PC-9 (cell line): ENCODE data around the gene SECTM1. TPM values are rescaled to one million over a fixed set of nuclear protein-coding genes. Genes with fewer than 3 reads are reported as not detected.

Source experiments
- BruUV-seq: library from RNA; stranded (reverse); fragments of 400-500 nt; replicated peaks from 2 replicates; lab custom pipeline; 2021; lab: Mats Ljungman, UMichigan
- CTCF ChIA-PET: fragments of 300-600 bp; sonication (Branson Sonifier 250); formaldehyde crosslinking; loops from one replicate; lab custom pipeline; 2022; ENCODE audit warnings: antibody characterized with exemption; lab: Charles Lee
- POLR2A ChIA-PET: fragments of 300-600 bp; sonication (Branson Sonifier 250); formaldehyde crosslinking; loops from one replicate; lab custom pipeline; 2022; ENCODE audit warnings: antibody characterized with exemption; ENCODE audit not compliant: unreplicated experiment; lab: Charles Lee
- DNase-seq, 2 experiments: peaks; one replicate each; pipeline versions ENCODE4 v3.0.0 to v3.0.0-alpha.2; 2015 to 2022; ENCODE audit warnings: mixed read lengths in 1 of 2
- H2AFZ ChIP-seq: fragments of 200-600 bp; sonication (generic); 2 replicates; pipeline ENCODE4 v1.8.1; 2017; ENCODE audit warnings: antibody characterized with exemption
- H3F3A ChIP-seq: fragments of 200-600 bp; sonication (generic); 2 replicates; pipeline ENCODE4 v1.8.1; 2017; ENCODE audit warnings: antibody characterized with exemption, mild to moderate bottlenecking, low read depth; ENCODE audit not compliant: insufficient read depth
- H3K27ac ChIP-seq: fragments of 200-600 bp; sonication (generic); 2 replicates; pipeline ENCODE4 v1.6.1; 2016; ENCODE audit warnings: mixed run types
- H3K27me3 ChIP-seq: fragments of 200-600 bp; sonication (generic); 2 replicates; pipeline ENCODE4 v1.6.1; 2016; ENCODE audit warnings: low read depth, mixed run types; ENCODE audit not compliant: insufficient read depth
- H3K36me3 ChIP-seq: fragments of 200-600 bp; sonication (generic); 2 replicates; pipeline ENCODE4 v1.6.1; 2016; ENCODE audit warnings: low read depth, mixed run types
- H3K4me1 ChIP-seq: fragments of 200-600 bp; sonication (generic); replicated peaks from 2 replicates; pipeline ENCODE4 v1.6.1; 2016; ENCODE audit warnings: mixed run types; ENCODE audit not compliant: insufficient read depth
- H3K4me2 ChIP-seq: fragments of 200-600 bp; sonication (generic); 2 replicates; pipeline ENCODE4 v1.6.1; 2017; ENCODE audit warnings: mixed run types
- H3K4me3 ChIP-seq: fragments of 200-600 bp; sonication (generic); 2 replicates; pipeline ENCODE4 v1.6.1; 2016; ENCODE audit warnings: mixed run types
- H3K79me2 ChIP-seq: fragments of 200-600 bp; sonication (generic); 2 replicates; pipeline ENCODE4 v1.6.1; 2017; ENCODE audit warnings: low read depth, mixed run types
- H3K9me2 ChIP-seq: fragments of 200-600 bp; sonication (generic); 2 replicates; pipeline ENCODE4 v1.8.1; 2017; ENCODE audit warnings: mild to moderate bottlenecking; ENCODE audit not compliant: insufficient read depth
- H3K9me3 ChIP-seq: fragments of 200-600 bp; sonication (generic); 2 replicates; pipeline ENCODE4 v1.8.1; 2016; ENCODE audit warnings: low read depth; ENCODE audit not compliant: insufficient read depth
- H4K20me1 ChIP-seq: fragments of 200-600 bp; sonication (generic); 2 replicates; pipeline ENCODE4 v1.8.1; 2017; ENCODE audit not compliant: insufficient read depth
- EZH2 ChIP-seq: fragments of 200-600 bp; sonication (generic); IDR thresholded peaks from 2 replicates; pipeline ENCODE4 v1.8.0; 2017; ENCODE audit warnings: antibody characterized with exemption, low read depth
- intact Hi-C: fragments of 100-400 bp; cut with micrococcal nuclease; formaldehyde crosslinking; loops from one replicate; pipeline ENCODE4 v1.10.0; 2022; ENCODE audit not compliant: unreplicated experiment
- total RNA-seq: library from RNA; stranded (reverse); gene quantifications from 2 replicates; pipeline ENCODE4 v1.2.3, GENCODE V29; 2021
- TF ChIP-seq, protein P1 (sequence below): fragments of 200-600 bp; sonication (generic); conservative IDR thresholded peaks from 2 replicates; pipeline ENCODE4 v1.6.1; 2017; ENCODE audit warnings: mixed run types, antibody characterized with exemption, mild to moderate bottlenecking, moderate library complexity

SECTM1 gene
- total RNA-seq, 1 experiment from 2014 or later: 3.6 TPM

DNA sequence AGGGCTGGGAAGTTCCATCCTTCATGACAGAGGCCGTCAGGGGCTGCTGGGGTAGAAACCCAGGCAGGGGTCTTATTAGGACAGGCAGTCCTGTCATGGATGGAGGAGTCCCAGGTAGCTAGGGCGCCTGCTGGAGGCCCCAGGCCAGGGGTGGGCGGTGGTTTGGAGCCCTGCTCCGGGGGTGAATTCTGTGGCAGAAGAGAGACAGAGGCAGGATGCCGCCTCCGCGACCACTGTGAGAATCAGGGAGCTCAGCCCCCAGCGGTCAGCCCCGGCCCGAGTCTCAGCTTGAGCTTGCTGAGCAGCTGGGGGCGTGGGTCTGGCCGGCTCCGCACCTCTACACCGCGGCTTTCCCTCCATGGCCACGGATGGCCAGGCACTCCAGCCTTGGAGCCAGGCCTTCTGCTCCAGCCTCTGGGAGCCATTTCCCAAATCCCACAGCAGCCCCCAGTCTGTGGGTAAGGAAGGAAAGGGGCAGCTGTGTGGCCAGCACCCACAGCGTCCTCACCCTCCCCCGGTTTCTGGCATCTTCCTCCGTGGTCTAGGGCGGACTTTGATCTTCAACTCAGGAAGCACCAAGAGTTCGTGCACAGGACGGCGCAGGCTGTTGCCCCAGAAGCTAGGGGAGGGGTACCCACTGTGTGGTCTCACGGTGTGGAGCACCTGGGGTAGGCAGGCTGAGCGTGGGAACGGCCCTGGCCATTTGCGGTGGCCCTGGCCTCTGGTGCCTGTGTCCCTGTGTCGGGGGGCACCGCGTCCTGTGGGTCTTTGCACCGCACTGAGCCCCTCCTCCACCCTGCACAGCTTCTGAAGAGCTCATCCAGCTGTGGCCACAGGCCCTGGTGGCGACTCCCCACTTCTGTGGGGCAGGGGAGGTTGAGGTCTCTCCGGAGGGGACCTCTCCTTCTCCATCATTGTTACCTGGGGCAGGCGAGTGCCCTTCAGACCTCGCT lies 30.3 kb downstream of the SECTM1 start:
- TF ChIP-seq, protein P1, sequence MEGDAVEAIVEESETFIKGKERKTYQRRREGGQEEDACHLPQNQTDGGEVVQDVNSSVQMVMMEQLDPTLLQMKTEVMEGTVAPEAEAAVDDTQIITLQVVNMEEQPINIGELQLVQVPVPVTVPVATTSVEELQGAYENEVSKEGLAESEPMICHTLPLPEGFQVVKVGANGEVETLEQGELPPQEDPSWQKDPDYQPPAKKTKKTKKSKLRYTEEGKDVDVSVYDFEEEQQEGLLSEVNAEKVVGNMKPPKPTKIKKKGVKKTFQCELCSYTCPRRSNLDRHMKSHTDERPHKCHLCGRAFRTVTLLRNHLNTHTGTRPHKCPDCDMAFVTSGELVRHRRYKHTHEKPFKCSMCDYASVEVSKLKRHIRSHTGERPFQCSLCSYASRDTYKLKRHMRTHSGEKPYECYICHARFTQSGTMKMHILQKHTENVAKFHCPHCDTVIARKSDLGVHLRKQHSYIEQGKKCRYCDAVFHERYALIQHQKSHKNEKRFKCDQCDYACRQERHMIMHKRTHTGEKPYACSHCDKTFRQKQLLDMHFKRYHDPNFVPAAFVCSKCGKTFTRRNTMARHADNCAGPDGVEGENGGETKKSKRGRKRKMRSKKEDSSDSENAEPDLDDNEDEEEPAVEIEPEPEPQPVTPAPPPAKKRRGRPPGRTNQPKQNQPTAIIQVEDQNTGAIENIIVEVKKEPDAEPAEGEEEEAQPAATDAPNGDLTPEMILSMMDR: no peak
- TF ChIP-seq EZH2: no peak
- no peaks in the 10 kb centered on the region for H3K9me3 ChIP-seq
- peaks cover 4% of the 10 kb centered on the region; the same call in 1 of the 2 replicates for H3F3A ChIP-seq
- H3K4me2 ChIP-seq: no peak overlapping the region
- ChIA-PET CTCF (no interaction called here), POLR2A (interaction anchor here (0.6 kb wide), 1 partner anchor 47 kb away, joined by 3 read pairs; no protein-coding TSS in a partner anchor)
- H3K36me3 ChIP-seq: no peaks in the 10 kb centered on the region
- no peak overlapping the region for H3K27ac ChIP-seq
- no peaks in the 10 kb centered on the region for H4K20me1 ChIP-seq
- intact Hi-C loops: no loop called here
- peaks cover 7% of the 10 kb centered on the region; the same call in 1 of the 2 replicates for H3K4me1 ChIP-seq
- H3K9me2 ChIP-seq: no peaks in the 10 kb centered on the region
- no peak overlapping the region for H3K4me3 ChIP-seq
- H2AFZ ChIP-seq: no peak overlapping the region
- no peak for DNase-seq
- H3K79me2 ChIP-seq: no peaks in the 10 kb centered on the region
- no TSS peak for BruUV-seq
- H3K27me3 ChIP-seq: no peaks in the 10 kb centered on the region; the same call in 1 of the 2 replicates

DNA sequence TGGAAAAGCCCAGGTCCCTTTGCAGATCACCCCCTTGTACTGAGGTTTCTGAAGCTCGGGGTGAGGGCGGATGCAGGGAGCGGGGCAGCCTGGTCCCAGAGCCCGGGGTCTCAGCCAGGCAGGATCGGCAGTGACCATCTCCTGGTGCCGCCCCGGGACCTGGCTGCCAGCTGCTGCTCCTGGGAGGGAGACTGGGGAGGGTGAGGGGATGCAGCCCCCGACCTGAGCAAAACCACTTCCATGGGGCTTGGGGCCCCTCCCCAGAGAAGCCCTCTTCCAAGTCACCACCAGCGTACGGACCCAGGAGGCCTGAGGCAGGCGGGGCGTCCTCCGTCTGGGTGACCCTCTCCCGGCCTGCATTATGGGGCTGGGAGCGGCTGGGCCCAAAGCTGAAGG lies 31.0 kb downstream of the SECTM1 start:
- H3F3A ChIP-seq: peaks cover 11% of the 10 kb centered on the region; the same call in 1 of the 2 replicates
- no peaks in the 10 kb centered on the region for H3K36me3 ChIP-seq
- no peaks in the 10 kb centered on the region for H3K9me2 ChIP-seq
- H3K79me2 ChIP-seq: no peaks in the 10 kb centered on the region
- no TSS peak for BruUV-seq
- no peak for DNase-seq
- peaks cover 8% of the 10 kb centered on the region; the same call in 1 of the 2 replicates for H3K4me1 ChIP-seq
- CTCF ChIA-PET: no interaction called here
- intact Hi-C loops: no loop called here
- POLR2A ChIA-PET: no interaction called here
- H3K27ac ChIP-seq: no peak overlapping the region
- no peaks in the 10 kb centered on the region for H3K9me3 ChIP-seq
- H3K4me3 ChIP-seq: no peak overlapping the region
- no peak overlapping the region for H3K4me2 ChIP-seq
- no peak overlapping the region for H2AFZ ChIP-seq
- no peaks in the 10 kb centered on the region for H4K20me1 ChIP-seq
- TF ChIP-seq EZH2: no peak
- TF ChIP-seq, protein P1: no peak
- no peaks in the 10 kb centered on the region for H3K27me3 ChIP-seq

DNA sequence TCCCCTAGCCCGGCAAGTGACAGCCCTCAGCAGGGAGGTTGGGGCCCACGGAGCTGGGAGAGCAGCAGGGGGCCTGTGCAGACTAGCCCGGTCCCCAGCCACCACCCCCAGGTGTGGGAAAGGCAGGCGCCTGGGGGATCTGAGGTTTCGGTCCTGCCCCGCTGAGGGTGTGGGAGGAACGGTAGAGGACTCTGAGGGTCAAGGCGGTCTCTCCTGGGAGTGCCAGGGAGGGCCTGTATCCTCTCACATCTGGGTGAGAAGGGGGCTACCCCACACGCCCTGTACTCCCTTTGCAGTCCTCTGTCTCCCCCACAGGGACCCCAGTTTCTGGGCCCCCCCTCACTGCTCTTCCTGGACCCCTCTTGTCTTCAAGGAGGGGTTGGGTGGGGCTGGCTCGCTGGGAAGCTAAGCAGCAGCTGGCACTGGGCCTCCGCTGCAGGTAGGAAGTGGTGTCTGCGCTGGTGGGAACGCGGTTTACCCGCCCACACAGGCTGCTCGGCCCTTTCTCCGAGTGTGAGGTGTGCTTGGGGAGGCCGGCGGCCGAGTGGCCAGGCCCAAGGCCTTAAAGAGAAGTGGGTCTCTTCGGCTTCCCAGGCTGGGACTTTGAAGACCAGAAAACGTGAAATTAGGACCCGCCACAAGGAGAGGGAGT lies 31.5 kb downstream of the SECTM1 start:
- Histone ChIP-seq H3K4me2 (no peak overlapping the region), H3K4me3 (no peak overlapping the region), H3K36me3 (no peaks in the 10 kb centered on the region), H4K20me1 (no peaks in the 10 kb centered on the region), H3K79me2 (no peaks in the 10 kb centered on the region), H3K27me3 (no peaks in the 10 kb centered on the region), H3K9me3 (no peaks in the 10 kb centered on the region), H3K9me2 (no peaks in the 10 kb centered on the region), H2AFZ (no peak overlapping the region), H3K27ac (no peak overlapping the region), H3F3A (peaks cover 16% of the 10 kb centered on the region), H3K4me1 (peaks cover 12% of the 10 kb centered on the region)
- ChIA-PET CTCF (no interaction called here), POLR2A (no interaction called here)
- TF ChIP-seq EZH2: no peak
- TF ChIP-seq, protein P1: no peak
- DNase-seq: no peak
- intact Hi-C loops: no loop called here
- no TSS peak for BruUV-seq
